Stimulated activated CD8-positive, alpha-beta memory T cell treated with anti-CD3 and anti-CD28 coated beads, Interleukin-4, amount 100 ng/mL, for 1 hour (primary cell): ENCODE results near the gene CYP17A1.
"Not testable (repeated sequence)": the region's sequence is repeated elsewhere in the genome, so short reads cannot be mapped to it uniquely, and the experiment has no call there.

Experiments used
- DNase-seq, 2 donors: peaks; one replicate each; pipeline ENCODE4 v3.0.0-alpha.2; 2020; ENCODE audit warnings: low read depth in 2 of 2, low spot score in 1 of 2

The CYP17A1 gene, protein sequence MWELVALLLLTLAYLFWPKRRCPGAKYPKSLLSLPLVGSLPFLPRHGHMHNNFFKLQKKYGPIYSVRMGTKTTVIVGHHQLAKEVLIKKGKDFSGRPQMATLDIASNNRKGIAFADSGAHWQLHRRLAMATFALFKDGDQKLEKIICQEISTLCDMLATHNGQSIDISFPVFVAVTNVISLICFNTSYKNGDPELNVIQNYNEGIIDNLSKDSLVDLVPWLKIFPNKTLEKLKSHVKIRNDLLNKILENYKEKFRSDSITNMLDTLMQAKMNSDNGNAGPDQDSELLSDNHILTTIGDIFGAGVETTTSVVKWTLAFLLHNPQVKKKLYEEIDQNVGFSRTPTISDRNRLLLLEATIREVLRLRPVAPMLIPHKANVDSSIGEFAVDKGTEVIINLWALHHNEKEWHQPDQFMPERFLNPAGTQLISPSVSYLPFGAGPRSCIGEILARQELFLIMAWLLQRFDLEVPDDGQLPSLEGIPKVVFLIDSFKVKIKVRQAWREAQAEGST

DNA sequence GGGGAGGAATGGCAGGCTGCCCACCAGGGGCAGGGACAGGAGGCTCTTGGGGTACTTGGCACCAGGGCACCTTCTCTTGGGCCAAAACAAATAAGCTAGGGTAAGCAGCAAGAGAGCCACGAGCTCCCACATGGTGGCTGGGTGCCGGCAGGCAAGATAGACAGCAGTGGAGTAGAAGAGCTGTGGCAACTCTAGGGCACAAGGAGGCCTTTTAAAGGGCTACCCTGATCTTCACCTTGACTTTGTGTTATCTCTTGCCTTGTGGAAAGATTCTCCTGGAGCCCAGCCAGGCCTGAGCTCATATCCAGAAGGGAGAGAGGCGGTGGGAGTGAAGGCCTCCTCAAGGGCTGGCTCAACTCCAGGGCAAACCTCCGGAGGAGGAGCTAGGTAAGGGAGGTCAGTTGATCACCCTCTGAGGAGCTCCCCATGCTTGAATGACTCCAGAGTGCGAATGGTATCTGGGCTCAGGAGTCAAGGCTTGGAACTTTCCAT is at the start of gene CYP17A1:
Gene CYP17A1, minus strand, starts transcription at position 184 of the 492 bp plus-strand sequence. Its CDS starts 52 bp downstream, at position 132.
- DNase-seq, result no peak

DNA sequence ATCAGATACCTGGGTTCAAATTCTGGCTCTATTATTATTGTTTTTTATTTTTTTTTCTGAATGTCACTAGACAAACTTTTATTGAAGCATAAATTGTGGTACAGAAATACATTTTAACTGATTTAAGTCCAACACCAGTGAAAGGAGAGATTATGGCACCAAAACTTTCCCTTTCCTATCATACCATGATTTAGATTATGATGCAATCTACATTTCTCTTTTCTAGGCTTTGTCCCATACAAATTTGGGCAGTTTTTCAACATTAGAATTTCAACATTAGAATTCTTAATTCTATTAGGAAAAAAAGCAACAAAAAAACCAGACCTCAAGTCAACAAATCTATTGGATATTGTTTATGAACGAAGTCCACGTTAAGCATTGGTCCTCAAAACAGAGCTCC is 43.0 kb upstream of the CYP17A1 start:
- no peak for DNase-seq

DNA sequence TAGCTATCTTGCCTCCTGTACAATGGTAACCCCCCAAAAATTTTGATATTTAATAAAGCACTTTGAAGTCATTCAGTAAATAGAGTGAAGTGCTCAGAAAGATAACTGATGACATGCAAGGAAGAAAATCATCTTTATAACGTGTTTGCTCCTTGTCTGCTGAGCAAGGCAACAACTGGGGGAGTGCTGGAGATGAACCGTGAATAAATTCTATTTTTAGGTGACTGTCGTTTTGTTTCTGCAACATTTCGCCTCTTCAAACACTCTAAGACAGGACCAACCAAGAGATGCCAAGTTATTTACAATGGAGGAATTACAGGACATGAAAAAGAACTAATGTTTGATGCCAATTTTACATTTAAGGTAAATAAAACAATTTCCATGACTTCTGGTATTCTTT is 41.4 kb upstream of the CYP17A1 start:
- no peak for DNase-seq

DNA sequence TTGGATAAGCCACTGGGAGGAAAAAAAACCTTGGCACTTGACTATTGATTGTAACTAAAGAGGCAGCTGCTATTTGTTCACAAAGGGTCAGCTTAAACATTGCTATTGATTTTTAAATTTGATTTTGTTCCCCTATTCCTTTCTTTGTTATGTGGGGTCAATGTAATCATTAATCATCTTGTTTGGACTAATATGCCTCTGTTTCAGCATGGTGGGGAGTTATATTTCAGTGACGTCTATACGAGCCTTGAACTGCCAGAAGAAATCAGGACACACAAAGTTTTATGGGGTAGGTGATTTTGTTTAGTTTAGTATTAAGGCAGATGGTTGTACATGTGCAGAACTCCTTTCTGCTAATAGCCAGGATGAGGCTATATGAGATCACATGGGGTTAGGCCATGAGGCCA is 39.5 kb upstream of the CYP17A1 start:
- DNase-seq, result no peak

DNA sequence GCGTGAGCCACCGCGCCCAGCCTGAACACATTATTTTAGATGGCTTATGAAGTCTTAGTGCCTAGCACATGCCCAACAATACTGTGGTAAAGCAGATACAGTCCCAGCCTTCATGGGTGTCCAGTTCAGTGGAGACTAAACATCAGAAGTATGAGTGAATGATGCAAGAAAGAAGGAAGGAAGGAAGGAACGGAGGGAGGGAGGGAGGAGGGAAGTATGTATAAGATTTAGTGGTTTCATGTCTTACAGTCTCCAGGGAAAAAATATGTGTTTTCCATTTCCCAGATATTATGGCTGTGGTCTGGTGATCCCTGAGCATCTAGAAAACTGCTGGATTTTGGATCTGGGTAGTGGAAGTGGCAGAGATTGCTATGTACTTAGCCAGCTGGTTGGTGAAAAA is 35.0 kb upstream of the CYP17A1 start:
- DNase-seq, result no peak

DNA sequence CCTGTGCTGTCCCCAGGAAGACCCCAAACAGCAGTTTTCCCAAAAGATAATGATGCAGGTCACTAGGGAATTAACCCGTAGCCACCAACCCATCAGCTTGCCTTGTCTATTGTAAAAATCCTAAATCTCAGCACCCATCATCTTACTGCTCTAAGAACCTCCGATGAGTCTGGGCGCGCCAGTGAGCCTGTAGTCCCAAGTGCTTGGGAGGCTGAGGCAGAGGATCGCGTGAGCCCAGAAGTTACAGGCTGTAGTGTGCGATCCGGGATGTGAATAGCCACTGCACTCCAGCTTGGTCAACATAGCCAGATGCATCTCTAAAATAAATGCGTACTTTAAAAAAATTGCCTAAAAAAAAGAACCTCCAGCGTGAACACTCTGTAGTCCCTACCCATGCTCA is 33.0 kb upstream of the CYP17A1 start:
- no peak for DNase-seq

DNA sequence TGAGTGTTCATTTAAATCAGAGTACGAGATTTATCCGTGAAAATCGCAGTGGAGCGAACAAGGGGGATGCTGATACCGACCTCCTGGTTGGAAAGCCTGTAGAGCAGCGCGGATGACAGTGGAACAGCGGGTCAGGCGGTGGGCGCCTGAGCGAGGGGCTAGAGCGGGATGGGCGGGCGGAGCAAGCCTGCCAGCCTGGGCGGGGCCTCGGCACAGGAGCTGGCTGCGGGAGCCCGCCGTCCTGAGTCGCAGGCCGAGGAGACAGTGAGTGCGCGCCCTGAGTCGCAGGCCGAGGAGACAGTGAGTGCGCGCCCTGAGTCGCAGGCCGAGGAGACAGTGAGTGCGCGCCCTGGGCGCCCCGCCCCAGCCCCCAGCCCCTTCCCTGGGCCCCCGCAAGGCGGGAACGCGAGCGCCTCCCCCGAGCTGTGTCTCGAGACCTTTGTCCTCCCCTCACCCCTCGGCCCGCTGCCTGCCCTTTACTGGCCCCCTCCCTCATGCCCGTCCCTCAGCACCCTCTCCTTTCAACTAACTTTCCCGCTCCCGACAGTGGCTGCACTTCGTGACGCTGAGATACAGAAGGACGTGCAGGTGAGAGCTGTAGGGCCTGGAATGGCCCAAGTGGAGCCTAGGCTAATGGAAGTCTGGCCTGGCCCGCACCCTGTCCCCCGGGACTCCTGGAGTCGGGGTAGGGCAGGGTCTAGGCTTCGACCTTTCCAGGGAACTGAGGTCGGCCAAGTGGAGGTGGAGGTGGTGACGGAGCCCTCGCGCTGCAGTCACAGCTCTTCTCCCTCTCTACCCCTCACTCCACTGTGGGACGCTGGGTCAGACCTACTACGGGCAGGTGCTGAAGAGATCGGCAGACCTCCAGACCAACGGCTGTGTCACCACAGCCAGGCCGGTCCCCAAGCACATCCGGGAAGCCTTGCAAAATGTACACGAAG is 32.3 kb upstream of the CYP17A1 start, which contains the start of gene AS3MT:
Gene AS3MT, plus strand, starts transcription at position 213 of the 941 bp plus-strand sequence. Its CDS starts 123 bp downstream, at position 336.
- DNase-seq, result no peak

DNA sequence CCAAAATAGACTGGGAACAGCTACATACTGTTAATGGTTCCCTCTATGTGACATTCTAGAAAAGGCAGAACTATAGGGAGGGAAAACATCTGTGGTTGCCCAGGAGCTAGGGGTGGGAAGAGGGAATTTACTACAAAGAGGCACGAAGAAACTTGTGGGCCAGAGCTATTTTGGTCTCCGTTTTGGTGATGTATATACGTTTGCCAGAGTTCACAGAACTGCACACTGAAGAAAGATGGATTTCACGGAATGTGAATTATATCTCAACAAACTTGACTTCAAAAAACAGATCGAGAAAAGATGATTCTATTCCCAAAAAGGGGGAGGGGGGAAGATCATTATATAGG is 31.7 kb upstream of the CYP17A1 start:
- DNase-seq, result no peak

DNA sequence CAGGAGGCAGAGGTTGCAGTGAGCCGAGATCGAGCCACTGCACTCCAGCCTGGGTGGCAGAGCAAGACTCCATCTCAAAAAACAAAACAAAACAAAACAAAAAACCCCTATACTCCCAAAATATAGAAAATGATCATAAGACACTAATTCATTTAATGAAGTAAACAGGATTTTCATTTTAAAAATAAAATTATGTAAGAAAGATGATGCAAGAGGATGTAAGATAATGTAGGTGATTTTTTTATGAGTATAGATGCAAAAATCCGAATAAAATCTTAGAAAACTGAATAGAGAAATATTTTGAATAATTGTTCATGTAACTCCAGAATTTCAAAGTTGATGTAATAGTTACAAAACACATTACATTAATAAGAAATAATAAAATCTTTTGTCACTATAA is 28.4 kb upstream of the CYP17A1 start:
- DNase-seq, result no peak

DNA sequence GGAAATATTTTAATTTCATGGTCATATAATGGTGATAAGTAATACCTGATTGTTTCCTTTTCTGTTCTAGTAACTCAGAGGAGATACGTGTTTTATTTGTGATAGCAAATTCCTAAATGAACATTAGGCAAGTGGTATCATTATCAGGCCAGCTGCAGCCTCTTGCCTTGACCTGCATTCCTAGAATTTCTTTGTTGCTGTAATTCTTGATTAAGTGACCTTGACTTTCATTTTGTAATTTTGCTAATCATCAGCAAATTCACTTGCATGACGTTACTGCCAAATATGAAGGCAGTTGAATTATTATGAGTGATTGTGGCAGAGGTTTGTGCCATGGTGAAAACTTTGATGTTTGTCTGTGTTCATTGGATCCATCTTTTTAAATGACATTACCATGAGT is 26.4 kb upstream of the CYP17A1 start:
- DNase-seq, result no peak

DNA sequence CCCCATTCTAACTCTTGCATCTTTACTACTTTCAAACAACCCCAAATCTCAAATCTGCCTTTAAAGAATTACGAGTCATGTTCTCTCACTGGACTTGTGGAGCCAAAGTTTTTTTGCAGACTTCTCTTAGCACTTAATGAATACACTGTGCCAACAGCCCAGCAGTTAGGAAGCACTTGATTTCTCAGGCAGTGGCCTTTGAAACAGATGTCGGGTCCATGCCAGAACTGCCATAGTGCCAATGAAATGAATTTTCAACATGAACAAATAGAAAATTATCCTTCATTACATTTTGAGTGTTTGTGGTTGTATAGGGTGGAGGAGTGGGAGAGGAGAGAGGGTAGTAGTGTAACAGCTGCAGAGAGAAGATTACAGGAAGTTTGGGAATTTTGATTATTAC is 22.7 kb upstream of the CYP17A1 start:
- no peak for DNase-seq

DNA sequence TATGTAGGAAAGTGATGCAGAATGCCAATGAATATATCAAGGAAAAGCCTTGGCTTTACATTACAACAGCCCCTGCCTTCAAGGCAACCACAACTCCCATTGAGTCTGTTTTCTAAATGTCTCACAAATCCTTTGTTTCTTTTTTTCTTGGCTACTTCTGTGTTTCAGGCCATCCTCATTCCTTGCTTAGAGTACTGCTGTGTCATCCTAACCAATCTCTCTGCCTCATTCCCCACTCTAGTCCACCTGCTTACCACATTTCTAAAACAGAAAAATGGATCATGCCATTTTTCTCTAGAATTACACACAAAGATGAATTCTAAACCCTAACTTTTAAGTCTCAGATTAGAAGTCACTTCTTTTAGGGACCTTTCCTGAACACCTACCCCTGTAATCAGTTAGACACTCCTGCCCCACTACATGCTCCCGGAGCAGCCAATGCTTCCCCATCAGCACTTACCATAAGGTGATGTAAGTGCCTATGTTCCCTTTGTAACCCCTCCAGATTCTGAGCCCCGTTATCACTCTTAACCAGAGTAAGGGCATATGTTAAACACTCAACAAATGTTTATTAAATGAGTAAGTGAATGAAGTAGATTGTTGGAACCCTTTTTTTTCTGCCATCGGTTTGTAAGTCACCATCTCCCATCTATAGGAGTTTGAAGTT is 19.7 kb upstream of the CYP17A1 start:
- DNase-seq, result no peak

DNA sequence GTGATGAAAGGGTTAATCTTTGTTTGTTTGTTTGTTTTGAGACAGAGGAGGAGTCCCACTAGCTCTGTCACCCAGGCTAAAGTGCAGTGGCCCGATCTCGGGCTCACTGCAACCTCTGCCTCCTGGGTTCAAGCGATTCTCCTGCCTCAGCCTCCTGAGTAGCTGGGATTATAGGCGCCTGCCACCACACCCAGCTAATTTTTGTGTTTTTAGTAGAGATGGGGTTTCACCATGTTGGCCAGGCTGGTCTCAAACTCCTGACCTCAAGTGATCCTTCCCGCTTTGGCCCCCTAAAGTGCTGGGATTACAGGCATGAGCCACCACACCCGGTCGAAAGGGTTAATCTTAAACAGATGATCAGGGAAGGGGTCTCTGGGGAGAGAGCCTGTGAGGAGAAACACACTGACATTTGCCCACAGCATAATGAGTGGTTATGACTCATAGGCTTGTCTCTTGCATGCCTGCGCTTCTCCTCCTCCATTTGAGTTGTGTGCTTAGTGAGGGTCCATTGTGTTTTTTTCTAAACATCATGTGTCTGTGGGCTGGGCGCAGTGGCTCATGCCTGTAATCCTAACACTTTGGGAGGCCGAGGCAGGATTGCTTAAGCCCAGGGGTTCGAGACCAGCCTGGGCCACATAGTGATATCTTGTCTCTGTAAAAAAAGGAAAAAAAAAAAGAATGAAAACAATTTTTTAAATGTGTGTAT is 18.7 kb upstream of the CYP17A1 start:
- not testable (repeated sequence) for DNase-seq

DNA sequence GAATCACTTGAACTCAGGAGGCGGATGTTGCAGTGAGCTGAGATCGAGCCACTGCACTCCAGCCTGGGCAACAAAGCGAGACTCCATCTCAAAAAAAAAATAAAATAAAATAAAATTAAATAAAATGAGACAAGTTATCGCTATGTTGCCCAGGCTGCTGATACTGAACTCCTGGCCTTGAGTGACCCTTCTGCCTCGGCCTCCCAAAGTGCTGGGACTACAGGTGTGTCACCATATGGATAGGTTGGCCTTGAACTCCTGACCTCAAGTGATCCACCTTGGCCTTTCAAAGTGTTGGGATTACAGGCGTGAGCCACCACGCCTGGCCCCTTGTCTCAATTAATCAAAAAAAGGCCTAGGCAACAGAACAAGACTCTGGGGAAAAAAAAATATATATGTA is 16.0 kb upstream of the CYP17A1 start:
- DNase-seq, result not testable (repeated sequence)

DNA sequence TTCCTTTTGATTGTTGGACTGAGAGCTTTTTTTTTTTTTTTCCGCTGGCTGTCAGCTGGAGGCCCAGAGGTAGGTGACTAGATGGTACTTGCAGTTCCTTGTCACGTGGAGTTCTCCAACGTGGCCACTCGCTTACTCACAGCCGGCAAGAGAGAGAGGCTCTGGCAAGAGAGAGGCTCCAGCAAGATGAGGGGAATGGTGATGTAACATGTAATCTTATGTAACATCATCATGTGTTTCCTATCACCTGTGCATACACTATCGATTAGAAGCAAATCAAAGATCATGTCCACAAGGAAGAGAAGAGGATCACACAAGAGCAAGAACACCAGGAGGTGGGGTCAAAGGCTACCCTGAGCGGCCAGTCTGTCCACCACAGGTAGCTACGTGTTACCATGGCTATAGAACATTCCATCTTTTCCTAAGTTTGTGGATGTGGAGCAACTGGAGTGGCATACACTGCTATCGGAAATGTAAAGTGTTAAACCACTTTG is 12.9 kb upstream of the CYP17A1 start:
- DNase-seq, result no peak

DNA sequence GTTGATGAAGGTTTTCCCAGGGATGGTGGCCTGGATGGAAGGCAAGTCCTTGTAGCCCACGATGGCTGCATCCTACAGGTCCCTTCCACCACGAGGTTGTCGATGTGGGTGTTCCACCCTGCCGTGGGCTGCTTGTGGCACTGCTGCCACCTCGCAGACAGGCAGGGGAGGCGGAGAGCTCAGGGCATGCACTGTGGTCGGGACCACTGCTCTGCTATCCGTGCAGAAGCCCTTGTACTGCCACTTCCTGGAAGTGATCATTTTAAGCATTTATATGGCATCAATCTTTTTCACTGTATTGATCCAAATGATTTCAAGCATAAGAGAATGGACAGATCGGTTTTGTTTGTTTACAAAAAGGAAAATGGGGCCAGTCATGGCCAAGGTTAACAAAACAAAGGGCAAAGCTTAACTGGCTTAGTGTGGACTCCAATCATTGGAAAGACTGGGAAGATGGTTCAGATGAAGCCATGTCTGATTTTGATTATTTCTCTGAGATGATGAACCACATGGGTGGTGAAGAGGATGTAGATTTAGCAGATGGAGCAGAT is 8.2 kb upstream of the CYP17A1 start:
- DNase-seq, result no peak

DNA sequence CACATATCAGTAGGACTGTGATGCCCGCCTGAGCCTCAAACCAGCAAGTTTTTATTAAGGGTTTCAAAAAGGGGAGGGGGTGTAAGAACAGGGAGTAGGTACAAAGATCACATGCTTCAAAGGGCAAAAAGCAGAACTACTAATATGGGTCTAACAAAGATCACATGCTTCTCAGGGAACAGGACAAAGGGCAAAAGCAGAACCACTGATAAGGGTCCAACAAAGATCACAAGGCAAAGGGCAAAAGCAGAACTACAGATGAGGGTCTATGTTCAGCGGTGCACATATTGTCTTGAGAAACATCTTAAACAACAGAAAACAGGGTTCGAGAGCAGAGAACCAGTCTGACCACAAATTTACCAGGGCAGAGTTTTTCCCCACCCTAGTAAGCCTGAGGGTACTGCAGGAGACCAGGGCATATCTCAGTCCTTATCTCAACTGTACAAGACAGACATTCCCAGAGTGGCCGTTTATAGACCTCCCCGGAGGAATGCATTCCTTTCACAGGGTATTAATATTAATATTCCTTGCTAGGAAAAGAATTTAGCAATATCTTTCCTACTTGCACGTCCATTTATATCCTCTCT is 7.1 kb upstream of the CYP17A1 start:
- DNase-seq, result not testable (repeated sequence)

DNA sequence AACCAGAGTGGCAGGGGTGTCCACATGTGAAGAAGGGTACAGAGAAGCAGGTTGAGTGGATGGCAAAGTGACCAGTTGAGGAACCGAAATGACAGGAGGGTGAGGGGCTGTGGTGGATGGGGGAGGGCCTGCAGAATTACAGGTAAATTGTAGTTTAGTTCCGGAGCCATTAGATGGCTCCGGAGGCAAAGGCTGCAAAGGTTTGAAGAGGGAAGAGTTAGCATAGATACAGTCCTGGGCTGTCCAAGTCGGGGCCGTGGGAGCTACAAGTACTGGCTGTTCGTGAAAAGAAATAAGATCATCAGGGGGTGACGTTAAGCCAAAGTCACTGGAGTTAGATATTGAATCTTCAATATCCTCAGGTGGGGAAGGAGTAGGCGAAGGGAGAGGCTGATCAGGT is 5.9 kb upstream of the CYP17A1 start:
- not testable (repeated sequence) for DNase-seq

DNA sequence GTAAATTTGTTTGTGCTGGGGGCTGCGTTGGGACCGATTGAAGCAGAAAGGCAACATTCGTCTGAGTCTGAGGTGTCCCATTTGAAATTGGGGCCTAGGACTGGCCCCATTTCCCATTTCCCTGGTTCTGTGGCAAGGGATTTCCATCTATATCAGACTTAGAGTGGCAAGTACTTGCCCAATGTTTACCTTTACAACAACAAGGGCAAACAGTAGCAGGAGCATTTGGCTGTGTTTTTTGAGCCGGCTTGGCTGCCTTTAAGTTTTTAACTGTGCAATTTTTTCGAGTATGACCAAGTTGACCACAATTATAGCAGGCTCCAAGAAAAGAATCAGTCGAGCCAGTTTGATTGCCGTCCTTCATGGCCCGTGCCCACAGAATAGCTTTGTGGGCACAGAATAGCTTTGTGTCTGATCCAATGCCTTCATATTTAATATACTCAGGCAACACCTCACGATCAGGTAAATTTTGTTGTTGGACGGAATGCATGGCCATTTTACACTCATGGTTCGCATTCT is 4.7 kb upstream of the CYP17A1 start:
- DNase-seq, result no peak
